Measurements from ENCODE around the gene MAST2. TPM values are rescaled to one million over a fixed set of nuclear protein-coding genes. Genes with fewer than 3 reads are reported as not detected.
A peak's percentile ranks its signal among the peaks of the same experiment; 100 is the strongest.
"Not testable (repeated sequence)": the region's sequence is repeated elsewhere in the genome, so short reads cannot be mapped to it uniquely, and the experiment has no call there.

The MAST2 gene
- total and polyA plus RNA-seq, 9 donors = 32.4 to 107 (median 83.7) TPM

- Histone ChIP-seq H3K36me3 (ENCODE audit: control insufficient read depth, insufficient read depth, low read length) (no peaks in the 10 kb centered on the region), H3K27ac (ENCODE audit: low read length) (peak overlapping the region; percentile 42), H3K27me3 (ENCODE audit: control insufficient read depth, insufficient read depth, low read length) (no peaks in the 10 kb centered on the region), H3K9me3 (replicated peaks; ENCODE audit: control insufficient read depth, low read depth, low read length) (no peaks in the 10 kb centered on the region), H3K4me3 (ENCODE audit: low read length) (no peak overlapping the region), H3K4me1 (ENCODE audit: control insufficient read depth, insufficient read depth, low read length) (peaks cover 9% of the 10 kb centered on the region)
- WGBS (ENCODE audit: insufficient coverage) = 35% methylated on average over 4 of the region's 9 CpGs
- DNase-seq = peak; percentile 56
Observed at GRCh38 chr1:45953934-45954847, 150.8 kb downstream of the MAST2 start.

DNA sequence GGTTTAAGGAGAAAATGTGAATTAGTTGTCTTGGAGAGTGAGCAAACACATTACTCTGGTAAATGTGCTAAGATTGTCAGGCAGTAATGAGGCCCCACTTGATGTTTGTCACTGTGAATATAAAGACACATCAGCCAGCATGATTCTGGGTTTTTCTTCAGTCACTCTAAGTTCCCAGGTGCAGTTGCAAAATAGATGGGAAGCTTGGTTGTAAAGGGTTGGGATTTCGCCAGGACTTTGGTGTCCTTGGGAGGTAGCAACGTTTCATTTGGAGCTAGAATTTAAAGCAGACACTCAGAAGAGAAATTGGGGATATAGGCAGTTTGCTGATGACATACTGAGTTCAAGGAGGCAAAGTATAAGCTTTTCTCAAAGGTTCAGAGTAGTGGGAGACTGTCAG, 154.3 kb downstream of the MAST2 start:
- Histone ChIP-seq H3K9me3 (replicated peaks; ENCODE audit: control insufficient read depth, low read depth, low read length) (no peaks in the 10 kb centered on the region), H3K36me3 (ENCODE audit: control insufficient read depth, insufficient read depth, low read length) (peaks cover 16% of the 10 kb centered on the region), H3K27ac (ENCODE audit: low read length) (no peak overlapping the region), H3K4me3 (ENCODE audit: low read length) (no peak overlapping the region), H3K4me1 (ENCODE audit: control insufficient read depth, insufficient read depth, low read length) (peaks cover 9% of the 10 kb centered on the region), H3K27me3 (ENCODE audit: control insufficient read depth, insufficient read depth, low read length) (no peaks in the 10 kb centered on the region)
- no peak for DNase-seq
- WGBS (ENCODE audit: insufficient coverage) = 61% methylated on average over 2 of the region's 2 CpGs

GRCh38 chr1:45958317-45958716, 154.9 kb downstream of the MAST2 start:
- Histone ChIP-seq H3K9me3 (replicated peaks; ENCODE audit: control insufficient read depth, low read depth, low read length) (no peaks in the 10 kb centered on the region), H3K27me3 (ENCODE audit: control insufficient read depth, insufficient read depth, low read length) (no peaks in the 10 kb centered on the region), H3K27ac (ENCODE audit: low read length) (no peak overlapping the region), H3K4me3 (ENCODE audit: low read length) (no peak overlapping the region), H3K4me1 (ENCODE audit: control insufficient read depth, insufficient read depth, low read length) (peaks cover 9% of the 10 kb centered on the region), H3K36me3 (ENCODE audit: control insufficient read depth, insufficient read depth, low read length) (peaks cover 16% of the 10 kb centered on the region)
- no peak for DNase-seq

DNA sequence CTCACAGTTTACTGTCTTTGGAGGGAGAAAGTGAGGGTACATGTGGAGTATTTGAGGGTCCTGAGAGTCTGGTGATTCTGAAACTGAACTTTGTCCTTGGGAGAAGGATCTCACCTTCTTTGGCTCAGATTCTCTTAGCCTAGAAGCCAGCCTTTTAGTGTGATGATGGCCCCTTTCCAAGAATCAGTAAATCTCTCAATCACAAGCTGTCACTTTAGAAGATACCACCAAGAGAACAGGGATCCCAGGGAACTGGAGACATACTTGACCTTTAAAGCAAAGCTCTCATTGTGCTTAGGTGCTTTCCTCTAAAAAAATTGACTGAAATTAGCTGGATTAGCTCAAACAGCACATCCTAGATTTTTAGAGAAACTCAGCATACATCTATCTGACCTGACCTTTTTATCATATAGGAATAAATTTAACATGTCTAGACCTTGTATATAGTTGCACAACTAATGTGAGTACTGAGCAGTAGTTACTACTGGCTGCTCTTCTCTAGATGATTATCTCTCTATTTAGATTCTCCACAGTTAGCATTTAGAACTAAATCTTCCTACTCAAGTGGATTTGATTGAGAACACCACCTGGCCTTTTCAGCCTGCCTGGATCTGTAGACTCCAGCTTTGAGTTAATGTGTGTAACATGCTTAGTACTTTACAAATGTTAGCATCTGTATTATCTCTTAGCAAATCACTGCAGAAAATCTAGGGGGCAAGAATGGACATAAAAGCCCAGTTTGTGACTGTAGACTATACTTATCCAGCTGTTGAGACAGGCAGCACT, 157.7 kb downstream of the MAST2 start:
- Histone ChIP-seq H3K27me3 (ENCODE audit: control insufficient read depth, insufficient read depth, low read length) (no peaks in the 10 kb centered on the region), H3K9me3 (replicated peaks; ENCODE audit: control insufficient read depth, low read depth, low read length) (no peaks in the 10 kb centered on the region), H3K27ac (ENCODE audit: low read length) (no peak overlapping the region), H3K4me3 (ENCODE audit: low read length) (no peak overlapping the region), H3K4me1 (ENCODE audit: control insufficient read depth, insufficient read depth, low read length) (no peaks in the 10 kb centered on the region), H3K36me3 (ENCODE audit: control insufficient read depth, insufficient read depth, low read length) (peaks cover 16% of the 10 kb centered on the region)
- DNase-seq = peak; percentile 10

DNA sequence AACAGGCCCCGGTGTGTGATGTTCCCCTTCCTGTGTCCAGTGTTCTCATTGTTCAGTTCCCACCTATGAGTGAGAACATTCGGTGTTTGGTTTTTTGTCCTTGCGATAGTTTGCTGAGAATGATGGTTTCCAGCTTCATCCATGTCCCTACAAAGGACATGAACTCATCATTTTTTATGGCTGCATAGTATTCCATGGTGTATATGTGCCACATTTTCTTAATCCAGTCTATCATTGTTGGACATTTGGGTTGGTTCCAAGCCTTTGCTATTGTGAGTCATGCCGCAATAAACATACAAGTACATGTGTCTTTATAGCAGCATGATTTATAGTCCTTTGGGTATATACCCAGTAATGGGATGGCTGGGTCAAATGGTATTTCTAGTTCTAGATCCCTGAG, 158.5 kb downstream of the MAST2 start:
- H3K36me3 ChIP-seq (ENCODE audit: control insufficient read depth, insufficient read depth, low read length) = peaks cover 16% of the 10 kb centered on the region
- H3K9me3 ChIP-seq (replicated peaks; ENCODE audit: control insufficient read depth, low read depth, low read length); H3K4me1 ChIP-seq (ENCODE audit: control insufficient read depth, insufficient read depth, low read length); H3K27ac ChIP-seq (ENCODE audit: low read length); H3K4me3 ChIP-seq (ENCODE audit: low read length); DNase-seq; H3K27me3 ChIP-seq (ENCODE audit: control insufficient read depth, insufficient read depth, low read length): not testable (repeated sequence)
- no CpG with 5 or more reads among the region's 4 CpGs for WGBS (ENCODE audit: insufficient coverage)

DNA sequence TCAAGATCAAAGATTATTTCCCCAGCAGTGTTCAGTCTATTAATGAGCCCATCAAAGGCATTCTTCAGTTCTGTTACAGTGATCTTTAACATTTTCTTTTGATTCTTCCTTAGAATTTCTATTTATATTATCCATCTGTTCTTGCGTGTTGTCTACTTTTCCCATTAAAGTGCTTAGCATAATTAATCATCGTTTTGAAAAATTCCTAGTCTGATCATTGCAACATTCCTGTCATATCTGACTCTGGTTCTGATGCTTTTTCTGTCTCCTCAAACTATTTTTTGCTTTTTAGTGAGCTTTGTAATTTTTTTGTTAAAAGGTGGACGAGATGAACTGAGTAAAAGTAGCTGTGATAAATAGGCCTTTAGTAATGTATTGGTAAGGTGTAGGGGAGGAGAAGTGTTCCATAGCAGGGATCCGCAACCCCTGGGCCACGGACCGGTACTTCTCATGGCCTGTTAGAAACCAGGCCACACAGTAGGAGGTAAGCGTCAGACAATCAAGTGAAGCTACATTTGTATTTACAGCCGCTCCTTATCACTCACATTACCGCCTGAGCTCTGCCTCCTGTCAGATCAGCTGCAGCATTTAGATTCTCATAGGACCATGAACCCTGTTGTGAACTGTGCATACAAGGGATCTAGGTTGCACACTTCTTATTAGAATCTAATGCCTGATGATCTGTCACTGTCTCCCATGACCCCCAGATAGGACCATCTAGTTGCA, 165.7 kb downstream of the MAST2 start:
- Histone ChIP-seq H3K27ac (ENCODE audit: low read length) (no peak overlapping the region), H3K9me3 (replicated peaks; ENCODE audit: control insufficient read depth, low read depth, low read length) (no peaks in the 10 kb centered on the region), H3K27me3 (ENCODE audit: control insufficient read depth, insufficient read depth, low read length) (no peaks in the 10 kb centered on the region), H3K4me1 (ENCODE audit: control insufficient read depth, insufficient read depth, low read length) (no peaks in the 10 kb centered on the region), H3K4me3 (ENCODE audit: low read length) (no peak overlapping the region), H3K36me3 (ENCODE audit: control insufficient read depth, insufficient read depth, low read length) (peaks cover 16% of the 10 kb centered on the region)
- DNase-seq = no peak
- 94% methylated on average over 7 of the region's 9 CpGs for WGBS (ENCODE audit: insufficient coverage)

DNA sequence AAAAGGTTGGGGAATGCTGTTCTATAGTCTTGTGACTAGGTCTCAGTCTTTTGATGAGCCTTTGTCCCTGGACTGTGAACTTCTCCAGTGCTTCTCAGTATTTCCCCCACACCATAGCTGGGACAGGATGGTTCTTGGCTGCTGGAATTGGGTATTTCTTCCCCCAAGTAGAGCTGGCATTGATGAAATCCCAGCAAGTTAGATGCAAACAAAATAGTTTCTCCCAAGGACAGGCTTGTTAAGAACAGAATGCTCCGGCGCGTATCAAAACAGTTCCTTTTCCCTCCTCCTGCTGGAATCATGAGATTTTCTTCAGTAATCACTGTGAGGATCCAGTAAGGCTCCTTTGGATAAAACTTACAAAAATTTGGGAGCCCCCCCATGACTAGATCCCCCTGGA, 166.5 kb downstream of the MAST2 start:
- no peaks in the 10 kb centered on the region for H3K9me3 ChIP-seq (replicated peaks; ENCODE audit: control insufficient read depth, low read depth, low read length)
- no peak for DNase-seq
- no peaks in the 10 kb centered on the region for H3K4me1 ChIP-seq (ENCODE audit: control insufficient read depth, insufficient read depth, low read length)
- no peak overlapping the region for H3K27ac ChIP-seq (ENCODE audit: low read length)
- H3K27me3 ChIP-seq (ENCODE audit: control insufficient read depth, insufficient read depth, low read length) = no peaks in the 10 kb centered on the region
- no CpG with 5 or more reads among the region's 3 CpGs for WGBS (ENCODE audit: insufficient coverage)
- peaks cover 16% of the 10 kb centered on the region for H3K36me3 ChIP-seq (ENCODE audit: control insufficient read depth, insufficient read depth, low read length)
- no peak overlapping the region for H3K4me3 ChIP-seq (ENCODE audit: low read length)

DNA sequence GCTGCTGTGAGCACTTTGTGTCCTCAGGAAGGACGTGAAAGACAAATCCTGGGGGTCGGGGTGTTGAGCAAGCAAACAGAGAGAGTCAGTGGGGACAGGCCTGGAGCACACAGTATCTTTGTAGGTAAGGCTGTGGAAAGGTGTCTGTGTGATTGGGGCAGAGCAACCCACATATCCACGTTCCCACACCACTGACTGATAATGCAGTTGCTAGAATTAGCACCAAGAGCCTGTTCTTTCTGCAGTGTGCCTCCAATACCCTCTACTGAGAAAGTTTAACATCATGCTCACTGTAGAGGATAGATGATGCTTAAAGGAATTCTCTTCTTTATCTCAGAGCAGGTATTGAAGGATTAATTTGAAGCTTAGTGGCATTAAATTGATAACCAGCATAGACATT, 167.9 kb downstream of the MAST2 start:
- Histone ChIP-seq H3K4me1 (ENCODE audit: control insufficient read depth, insufficient read depth, low read length) (no peaks in the 10 kb centered on the region), H3K27ac (ENCODE audit: low read length) (no peak overlapping the region), H3K27me3 (ENCODE audit: control insufficient read depth, insufficient read depth, low read length) (no peaks in the 10 kb centered on the region), H3K36me3 (ENCODE audit: control insufficient read depth, insufficient read depth, low read length) (peaks cover 18% of the 10 kb centered on the region), H3K9me3 (replicated peaks; ENCODE audit: control insufficient read depth, low read depth, low read length) (no peaks in the 10 kb centered on the region), H3K4me3 (ENCODE audit: low read length) (no peak overlapping the region)
- WGBS (ENCODE audit: insufficient coverage) = 60% methylated on average over 1 of the region's 3 CpGs
- no peak for DNase-seq

GRCh38 chr1:45971922-45972531, 168.6 kb downstream of the MAST2 start:
- no peak for DNase-seq
- Histone ChIP-seq H3K4me1 (ENCODE audit: control insufficient read depth, insufficient read depth, low read length) (no peaks in the 10 kb centered on the region), H3K27me3 (ENCODE audit: control insufficient read depth, insufficient read depth, low read length) (no peaks in the 10 kb centered on the region), H3K27ac (ENCODE audit: low read length) (no peak overlapping the region), H3K4me3 (ENCODE audit: low read length) (no peak overlapping the region), H3K9me3 (replicated peaks; ENCODE audit: control insufficient read depth, low read depth, low read length) (no peaks in the 10 kb centered on the region), H3K36me3 (ENCODE audit: control insufficient read depth, insufficient read depth, low read length) (peaks cover 18% of the 10 kb centered on the region)
- 93% methylated on average over 2 of the region's 5 CpGs for WGBS (ENCODE audit: insufficient coverage)

DNA sequence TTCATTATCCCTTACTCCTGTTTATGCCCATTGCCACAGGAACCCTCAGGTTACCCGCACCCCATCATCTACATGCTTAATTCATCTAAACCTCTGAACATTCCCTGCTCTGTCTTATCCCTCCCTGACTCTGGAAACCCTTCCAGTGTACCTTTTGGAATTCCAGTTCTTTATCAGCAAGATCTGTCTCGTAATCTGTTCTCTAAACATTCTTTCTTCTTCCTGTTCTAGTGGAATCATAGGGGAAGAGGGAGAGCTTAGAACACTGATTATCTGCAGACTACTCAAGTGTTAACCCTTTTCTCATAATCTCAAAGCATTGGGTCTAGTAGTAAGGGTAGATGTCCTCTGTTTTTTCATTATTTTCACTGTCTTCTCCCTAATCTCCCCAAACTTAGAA, 169.2 kb downstream of the MAST2 start:
- WGBS (ENCODE audit: insufficient coverage) = 89% methylated on average over 1 of the region's 2 CpGs
- H3K4me1 ChIP-seq (ENCODE audit: control insufficient read depth, insufficient read depth, low read length) = no peaks in the 10 kb centered on the region
- H3K9me3 ChIP-seq (replicated peaks; ENCODE audit: control insufficient read depth, low read depth, low read length) = no peaks in the 10 kb centered on the region
- no peak for DNase-seq
- no peaks in the 10 kb centered on the region for H3K27me3 ChIP-seq (ENCODE audit: control insufficient read depth, insufficient read depth, low read length)
- H3K36me3 ChIP-seq (ENCODE audit: control insufficient read depth, insufficient read depth, low read length) = peaks cover 18% of the 10 kb centered on the region
- H3K4me3 ChIP-seq (ENCODE audit: low read length) = no peak overlapping the region
- no peak overlapping the region for H3K27ac ChIP-seq (ENCODE audit: low read length)

All from muscle of leg (tissue), 11 donors.